ENCODE data around the gene USP2.
"Not testable (repeated sequence)": the region's sequence is repeated elsewhere in the genome, so short reads cannot be mapped to it uniquely, and the experiment has no call there.

The USP2 gene

DNA sequence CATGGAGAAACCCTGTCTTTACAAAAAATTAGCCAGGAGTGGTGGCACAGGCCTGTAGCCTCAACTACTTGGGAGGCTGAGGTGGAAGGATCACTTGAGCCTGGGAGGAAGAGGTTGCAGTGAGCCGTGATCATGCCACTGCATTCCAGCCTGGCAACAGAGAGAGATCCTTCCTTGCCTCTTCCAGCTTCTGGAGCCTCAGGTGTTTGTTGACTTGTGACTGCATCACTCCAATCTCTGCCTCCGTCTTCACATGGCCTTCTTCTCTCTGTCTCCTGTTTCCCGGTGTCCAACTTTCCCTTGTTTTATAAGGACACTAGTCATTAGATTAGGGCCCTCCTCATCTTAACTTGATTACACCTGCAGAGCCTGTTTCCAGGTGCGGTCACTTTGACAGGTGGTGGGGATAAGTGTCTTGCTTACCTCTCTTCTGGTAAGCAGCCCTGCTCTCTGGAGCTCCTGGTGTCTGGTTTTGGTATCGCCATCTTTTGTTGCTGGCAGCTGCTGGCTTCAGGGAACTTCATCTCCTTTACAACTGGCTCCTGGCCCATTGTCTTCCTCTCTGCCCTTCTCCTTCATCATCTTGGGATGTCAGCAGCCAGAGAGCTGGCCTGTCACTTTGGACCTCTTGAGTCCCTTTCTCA is 8.2 kb upstream of the USP2 start:
- DNase-seq (ENCODE audit: low read depth, low spot score): no peak
- in situ Hi-C loops (cut with HindIII; ENCODE audit: low sequenced_read_pairs): no loop called here

DNA sequence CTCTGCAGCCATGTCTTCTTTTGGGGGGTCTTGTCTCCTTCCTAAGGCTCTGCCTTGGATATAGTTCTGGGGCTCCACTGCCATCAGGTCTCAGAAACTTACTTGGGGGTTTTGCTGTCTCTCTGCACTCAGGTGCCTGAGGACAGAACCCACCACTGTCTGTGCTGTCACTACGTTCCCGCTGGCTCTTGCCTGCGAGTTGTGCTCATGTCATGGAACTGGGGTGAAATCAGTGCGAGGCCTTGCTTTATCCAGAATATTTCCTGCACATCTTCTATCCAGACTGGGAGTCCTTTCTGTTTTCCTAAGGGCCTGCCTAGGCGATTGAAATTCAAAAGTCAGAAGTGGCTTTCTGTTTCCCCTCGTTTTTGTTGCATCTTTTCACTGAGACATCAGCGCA is 6.6 kb upstream of the USP2 start:
- H3K4me3 ChIP-seq (ENCODE audit: low read depth, low read length): no peak overlapping the region
- TF ChIP-seq, protein P1, sequence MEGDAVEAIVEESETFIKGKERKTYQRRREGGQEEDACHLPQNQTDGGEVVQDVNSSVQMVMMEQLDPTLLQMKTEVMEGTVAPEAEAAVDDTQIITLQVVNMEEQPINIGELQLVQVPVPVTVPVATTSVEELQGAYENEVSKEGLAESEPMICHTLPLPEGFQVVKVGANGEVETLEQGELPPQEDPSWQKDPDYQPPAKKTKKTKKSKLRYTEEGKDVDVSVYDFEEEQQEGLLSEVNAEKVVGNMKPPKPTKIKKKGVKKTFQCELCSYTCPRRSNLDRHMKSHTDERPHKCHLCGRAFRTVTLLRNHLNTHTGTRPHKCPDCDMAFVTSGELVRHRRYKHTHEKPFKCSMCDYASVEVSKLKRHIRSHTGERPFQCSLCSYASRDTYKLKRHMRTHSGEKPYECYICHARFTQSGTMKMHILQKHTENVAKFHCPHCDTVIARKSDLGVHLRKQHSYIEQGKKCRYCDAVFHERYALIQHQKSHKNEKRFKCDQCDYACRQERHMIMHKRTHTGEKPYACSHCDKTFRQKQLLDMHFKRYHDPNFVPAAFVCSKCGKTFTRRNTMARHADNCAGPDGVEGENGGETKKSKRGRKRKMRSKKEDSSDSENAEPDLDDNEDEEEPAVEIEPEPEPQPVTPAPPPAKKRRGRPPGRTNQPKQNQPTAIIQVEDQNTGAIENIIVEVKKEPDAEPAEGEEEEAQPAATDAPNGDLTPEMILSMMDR (IDR thresholded peaks at IDR 0.05; ENCODE audit: low read depth, low read length): no peak
- no peak for DNase-seq (ENCODE audit: low read depth, low spot score)
- in situ Hi-C loops (cut with HindIII; ENCODE audit: low sequenced_read_pairs): no loop called here

More for the DNA sequence above, 8.2 kb upstream of the USP2 start:
- TF ChIP-seq, protein P1 (IDR thresholded peaks at IDR 0.05; ENCODE audit: low read depth, low read length): peak; percentile 45
- no peak overlapping the region for H3K4me3 ChIP-seq (ENCODE audit: low read depth, low read length)

DNA sequence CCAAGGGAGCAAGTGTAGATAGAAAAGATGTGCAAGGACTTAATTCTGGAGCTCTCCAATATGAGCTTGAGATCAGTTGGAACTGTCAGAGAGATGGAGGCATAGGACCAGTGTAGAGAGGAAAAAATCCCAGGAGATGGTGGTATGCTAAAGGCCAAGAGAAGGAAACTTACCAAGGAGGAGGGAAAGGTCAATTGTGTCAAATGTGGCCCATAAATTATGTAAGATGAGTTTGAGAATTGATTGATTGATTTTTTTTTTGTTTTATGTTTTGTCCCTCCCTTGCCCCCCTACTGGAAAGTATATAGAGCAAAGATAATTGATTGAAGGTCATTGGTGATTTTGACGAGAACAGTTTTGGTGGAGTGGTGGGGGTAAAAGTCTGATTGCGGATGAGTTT is 2.8 kb upstream of the USP2 start:
- in situ Hi-C loops (cut with HindIII; ENCODE audit: low sequenced_read_pairs): no loop called here
- no peak for DNase-seq (ENCODE audit: low read depth, low spot score)
- H3K4me3 ChIP-seq (ENCODE audit: low read depth, low read length): no peak overlapping the region
- TF ChIP-seq, protein P1 (IDR thresholded peaks at IDR 0.05; ENCODE audit: low read depth, low read length): no peak

DNA sequence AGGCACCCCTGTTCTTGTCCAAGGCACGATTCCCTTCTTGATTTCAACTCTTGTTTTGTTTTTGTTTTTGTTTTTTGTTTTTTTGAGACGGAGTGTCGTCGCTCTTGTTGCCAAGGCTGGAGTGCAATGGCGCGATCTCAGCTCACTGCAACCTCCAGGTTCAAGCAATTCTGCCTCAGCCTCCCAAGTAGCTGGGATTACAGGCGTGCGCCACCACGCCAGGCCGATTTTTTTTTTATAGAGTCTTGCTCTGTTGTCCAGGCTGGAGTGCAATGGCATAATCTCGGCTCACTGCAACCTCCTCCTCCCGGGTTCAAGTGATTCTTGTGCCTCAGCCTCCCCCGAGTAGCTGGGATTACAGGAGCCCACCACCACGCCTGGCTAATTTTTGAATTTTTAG is 1.0 kb upstream of the USP2 start:
- in situ Hi-C loops (cut with HindIII; ENCODE audit: low sequenced_read_pairs); H3K4me3 ChIP-seq (ENCODE audit: low read depth, low read length); DNase-seq (ENCODE audit: low read depth, low spot score): not testable (repeated sequence)

DNA sequence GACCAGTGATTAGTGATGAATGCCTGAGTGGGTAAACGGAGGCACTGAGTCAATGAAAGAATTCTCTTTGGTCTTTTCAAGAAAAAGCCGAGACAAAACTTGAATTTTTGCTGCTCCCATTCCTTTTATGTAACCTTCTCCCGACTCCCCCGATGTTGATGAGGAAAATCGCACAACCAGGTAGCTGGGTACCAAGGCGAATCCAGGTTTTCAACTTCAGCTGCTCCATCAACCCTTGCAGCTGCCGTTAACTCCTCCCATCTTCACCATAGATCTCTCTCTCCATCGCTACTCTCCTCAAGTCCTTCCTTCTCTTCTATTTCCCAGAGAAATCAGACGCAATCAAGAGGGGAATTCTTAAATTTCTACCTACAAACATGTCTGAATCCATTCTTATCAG is 611 bp upstream of the USP2 start:
- no peak for DNase-seq (ENCODE audit: low read depth, low spot score)
- in situ Hi-C loops (cut with HindIII; ENCODE audit: low sequenced_read_pairs): no loop called here
- TF ChIP-seq, protein P1 (IDR thresholded peaks at IDR 0.05; ENCODE audit: low read depth, low read length): no peak
- H3K4me3 ChIP-seq (ENCODE audit: low read depth, low read length): peak overlapping the region; percentile 45

DNA sequence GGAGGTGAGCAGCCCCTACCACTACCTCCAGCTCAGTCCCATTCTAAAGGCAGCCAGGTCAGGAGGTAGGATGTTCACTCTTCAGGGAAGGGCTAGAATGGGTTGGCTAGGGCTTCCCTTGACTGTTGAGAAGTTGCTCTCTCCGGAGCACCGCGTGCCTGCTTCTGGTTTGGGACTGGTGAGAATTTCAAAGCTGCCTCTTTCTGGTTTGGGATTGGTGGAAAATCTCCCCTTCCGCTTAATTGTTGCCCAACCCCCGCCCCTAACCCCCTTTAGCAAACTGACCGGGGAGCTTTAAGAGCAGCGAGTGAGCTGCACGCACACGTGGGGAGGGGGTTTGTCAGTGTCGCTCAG is 686 bp downstream of the USP2 start:
- no peak for DNase-seq (ENCODE audit: low read depth, low spot score)

DNA sequence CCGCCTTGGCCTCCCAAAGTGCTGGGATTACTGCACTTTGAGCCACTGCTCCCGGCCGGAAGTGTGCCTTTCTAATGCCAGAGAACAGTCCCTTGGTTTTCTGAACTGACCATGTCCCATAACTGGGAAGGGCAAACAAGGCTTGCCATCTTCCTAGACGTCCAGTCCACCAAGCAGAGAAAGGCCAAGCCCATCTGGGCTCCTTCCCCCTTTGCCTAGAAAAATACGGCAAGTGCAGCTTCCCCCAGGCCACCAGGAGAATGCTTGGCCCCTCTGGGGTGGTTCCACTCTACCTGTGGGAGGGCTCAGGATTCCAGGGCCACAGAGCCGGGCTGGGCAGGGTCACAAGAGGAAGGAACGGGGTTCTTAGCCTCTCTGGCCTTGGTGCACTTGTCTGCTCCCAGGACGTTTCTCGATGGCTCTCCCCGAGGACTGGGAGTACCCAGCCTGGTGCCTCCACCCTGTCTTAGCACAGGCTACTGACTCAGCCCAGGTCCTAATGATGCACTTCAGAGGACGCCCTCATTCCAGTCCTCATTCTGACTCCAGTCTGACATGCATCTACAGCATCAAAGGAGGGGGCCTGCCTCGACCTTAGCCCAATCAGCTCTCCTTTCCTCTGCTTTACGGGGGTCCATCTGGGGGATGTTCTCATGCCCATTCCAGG is 1.2 kb downstream of the USP2 start:
- H3K4me3 ChIP-seq (ENCODE audit: low read depth, low read length): no peak overlapping the region
- in situ Hi-C loops (cut with HindIII; ENCODE audit: low sequenced_read_pairs): no loop called here
- DNase-seq (ENCODE audit: low read depth, low spot score): no peak
- TF ChIP-seq, protein P1 (IDR thresholded peaks at IDR 0.05; ENCODE audit: low read depth, low read length): no peak

More for the DNA sequence above, 686 bp downstream of the USP2 start:
- H3K4me3 ChIP-seq (ENCODE audit: low read depth, low read length): peak overlapping the region; percentile 51
- TF ChIP-seq, protein P1 (IDR thresholded peaks at IDR 0.05; ENCODE audit: low read depth, low read length): no peak
- in situ Hi-C loops (cut with HindIII; ENCODE audit: low sequenced_read_pairs): no loop called here

All from astrocyte of the spinal cord (primary cell).